H1 (cell line): ENCODE measurements around the gene RCC1. TPM values are rescaled to one million over a fixed set of nuclear protein-coding genes. Genes with fewer than 3 reads are reported as not detected.

Source experiments
- BRCA1 ChIP-seq: IDR thresholded peaks from 2 replicates; pipeline ENCODE4 v1.6.1; 2012; ENCODE audit warnings: low read depth, low read length, improper control_type of control experiment
- CHD2 ChIP-seq: IDR thresholded peaks from 2 replicates; pipeline ENCODE4 v1.6.1; 2012; ENCODE audit warnings: low read length, improper control_type of control experiment
- CREB1 ChIP-seq: IDR thresholded peaks from 2 replicates; pipeline ENCODE4 v1.6.1; 2012; ENCODE audit warnings: inconsistent platforms
- EGR1 ChIP-seq: IDR thresholded peaks from 2 replicates; pipeline ENCODE4 v1.6.1; 2011; ENCODE audit warnings: low read depth, low read length, borderline replicate concordance
- GABPA ChIP-seq: IDR thresholded peaks from 2 replicates; pipeline ENCODE4 v1.6.1; 2011; ENCODE audit warnings: mild to moderate bottlenecking, low read length, moderate library complexity, borderline replicate concordance; ENCODE audit not compliant: insufficient read depth
- JUND ChIP-seq: IDR thresholded peaks from 2 replicates; pipeline ENCODE4 v1.6.1; 2011; ENCODE audit warnings: mild to moderate bottlenecking, improper control_type of control experiment, low read length
- POU5F1 ChIP-seq: IDR thresholded peaks from 2 replicates; pipeline ENCODE4 v1.6.1; 2011; ENCODE audit warnings: low read depth, mild to moderate bottlenecking, low read length, moderate library complexity
- SAP30 ChIP-seq: fragments of 300-600 bp; sonication (generic); IDR thresholded peaks from 2 replicates; pipeline ENCODE4 v1.7.1; 2012; ENCODE audit warnings: low read length, moderate library complexity, mild to moderate bottlenecking, inconsistent platforms; ENCODE audit not compliant: insufficient read depth, insufficient replicate concordance
- SUZ12 ChIP-seq: fragments of 200-600 bp; sonication (generic); IDR thresholded peaks from 2 replicates; pipeline ENCODE4 v1.6.1; 2012; ENCODE audit warnings: mild to moderate bottlenecking, inconsistent platforms, low read length, moderate library complexity, mixed read lengths
- polyA plus RNA-seq, 7 experiments: library from polyadenylated mRNA; depleted of rRNA in 3 of 7; stranded (reverse) in 5 of 7; unstranded in 2 of 7; fragments of >200 nt in 5 of 7; fragments of 200-250 nt in 2 of 7; gene quantifications; 1 replicate in 5 of 7; 2 replicates in 1 of 7; 4 replicates in 1 of 7; pipeline versions ENCODE4 v1.2.1 to v1.2.3, GENCODE V29; 2011 to 2013; ENCODE audit warnings: missing spikeins in 2 of 7, mixed read lengths in 2 of 7
- total RNA-seq: library from RNA; stranded (reverse); fragmentation: NEBNext Ultra II Directional; extraction: Animal tissue kit (Norgen Biotek cat#: 25700); gene quantifications from 2 replicates; pipeline ENCODE4 v1.2.1, GENCODE V29; 2021
- TF ChIP-seq, protein P1 (sequence below): IDR thresholded peaks from 2 replicates; pipeline ENCODE4 v1.6.1; 2012; ENCODE audit warnings: inconsistent platforms
- TF ChIP-seq, protein P2 (sequence below): fragments of 300-600 bp; sonication (generic); IDR thresholded peaks from 2 replicates; pipeline ENCODE4 v1.7.1; 2012; ENCODE audit warnings: low read length, moderate library complexity, mild to moderate bottlenecking, inconsistent platforms; ENCODE audit not compliant: insufficient replicate concordance

RCC1 gene
- total and polyA plus RNA-seq, 2 of the 8 experiments (the other 6 are each of a cell fraction or from before 2014, with no cell fraction given), result 48.5 to 98.4 TPM

- TF ChIP-seq, protein P1, sequence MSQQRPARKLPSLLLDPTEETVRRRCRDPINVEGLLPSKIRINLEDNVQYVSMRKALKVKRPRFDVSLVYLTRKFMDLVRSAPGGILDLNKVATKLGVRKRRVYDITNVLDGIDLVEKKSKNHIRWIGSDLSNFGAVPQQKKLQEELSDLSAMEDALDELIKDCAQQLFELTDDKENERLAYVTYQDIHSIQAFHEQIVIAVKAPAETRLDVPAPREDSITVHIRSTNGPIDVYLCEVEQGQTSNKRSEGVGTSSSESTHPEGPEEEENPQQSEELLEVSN, result no peak
- TF ChIP-seq, protein P2, sequence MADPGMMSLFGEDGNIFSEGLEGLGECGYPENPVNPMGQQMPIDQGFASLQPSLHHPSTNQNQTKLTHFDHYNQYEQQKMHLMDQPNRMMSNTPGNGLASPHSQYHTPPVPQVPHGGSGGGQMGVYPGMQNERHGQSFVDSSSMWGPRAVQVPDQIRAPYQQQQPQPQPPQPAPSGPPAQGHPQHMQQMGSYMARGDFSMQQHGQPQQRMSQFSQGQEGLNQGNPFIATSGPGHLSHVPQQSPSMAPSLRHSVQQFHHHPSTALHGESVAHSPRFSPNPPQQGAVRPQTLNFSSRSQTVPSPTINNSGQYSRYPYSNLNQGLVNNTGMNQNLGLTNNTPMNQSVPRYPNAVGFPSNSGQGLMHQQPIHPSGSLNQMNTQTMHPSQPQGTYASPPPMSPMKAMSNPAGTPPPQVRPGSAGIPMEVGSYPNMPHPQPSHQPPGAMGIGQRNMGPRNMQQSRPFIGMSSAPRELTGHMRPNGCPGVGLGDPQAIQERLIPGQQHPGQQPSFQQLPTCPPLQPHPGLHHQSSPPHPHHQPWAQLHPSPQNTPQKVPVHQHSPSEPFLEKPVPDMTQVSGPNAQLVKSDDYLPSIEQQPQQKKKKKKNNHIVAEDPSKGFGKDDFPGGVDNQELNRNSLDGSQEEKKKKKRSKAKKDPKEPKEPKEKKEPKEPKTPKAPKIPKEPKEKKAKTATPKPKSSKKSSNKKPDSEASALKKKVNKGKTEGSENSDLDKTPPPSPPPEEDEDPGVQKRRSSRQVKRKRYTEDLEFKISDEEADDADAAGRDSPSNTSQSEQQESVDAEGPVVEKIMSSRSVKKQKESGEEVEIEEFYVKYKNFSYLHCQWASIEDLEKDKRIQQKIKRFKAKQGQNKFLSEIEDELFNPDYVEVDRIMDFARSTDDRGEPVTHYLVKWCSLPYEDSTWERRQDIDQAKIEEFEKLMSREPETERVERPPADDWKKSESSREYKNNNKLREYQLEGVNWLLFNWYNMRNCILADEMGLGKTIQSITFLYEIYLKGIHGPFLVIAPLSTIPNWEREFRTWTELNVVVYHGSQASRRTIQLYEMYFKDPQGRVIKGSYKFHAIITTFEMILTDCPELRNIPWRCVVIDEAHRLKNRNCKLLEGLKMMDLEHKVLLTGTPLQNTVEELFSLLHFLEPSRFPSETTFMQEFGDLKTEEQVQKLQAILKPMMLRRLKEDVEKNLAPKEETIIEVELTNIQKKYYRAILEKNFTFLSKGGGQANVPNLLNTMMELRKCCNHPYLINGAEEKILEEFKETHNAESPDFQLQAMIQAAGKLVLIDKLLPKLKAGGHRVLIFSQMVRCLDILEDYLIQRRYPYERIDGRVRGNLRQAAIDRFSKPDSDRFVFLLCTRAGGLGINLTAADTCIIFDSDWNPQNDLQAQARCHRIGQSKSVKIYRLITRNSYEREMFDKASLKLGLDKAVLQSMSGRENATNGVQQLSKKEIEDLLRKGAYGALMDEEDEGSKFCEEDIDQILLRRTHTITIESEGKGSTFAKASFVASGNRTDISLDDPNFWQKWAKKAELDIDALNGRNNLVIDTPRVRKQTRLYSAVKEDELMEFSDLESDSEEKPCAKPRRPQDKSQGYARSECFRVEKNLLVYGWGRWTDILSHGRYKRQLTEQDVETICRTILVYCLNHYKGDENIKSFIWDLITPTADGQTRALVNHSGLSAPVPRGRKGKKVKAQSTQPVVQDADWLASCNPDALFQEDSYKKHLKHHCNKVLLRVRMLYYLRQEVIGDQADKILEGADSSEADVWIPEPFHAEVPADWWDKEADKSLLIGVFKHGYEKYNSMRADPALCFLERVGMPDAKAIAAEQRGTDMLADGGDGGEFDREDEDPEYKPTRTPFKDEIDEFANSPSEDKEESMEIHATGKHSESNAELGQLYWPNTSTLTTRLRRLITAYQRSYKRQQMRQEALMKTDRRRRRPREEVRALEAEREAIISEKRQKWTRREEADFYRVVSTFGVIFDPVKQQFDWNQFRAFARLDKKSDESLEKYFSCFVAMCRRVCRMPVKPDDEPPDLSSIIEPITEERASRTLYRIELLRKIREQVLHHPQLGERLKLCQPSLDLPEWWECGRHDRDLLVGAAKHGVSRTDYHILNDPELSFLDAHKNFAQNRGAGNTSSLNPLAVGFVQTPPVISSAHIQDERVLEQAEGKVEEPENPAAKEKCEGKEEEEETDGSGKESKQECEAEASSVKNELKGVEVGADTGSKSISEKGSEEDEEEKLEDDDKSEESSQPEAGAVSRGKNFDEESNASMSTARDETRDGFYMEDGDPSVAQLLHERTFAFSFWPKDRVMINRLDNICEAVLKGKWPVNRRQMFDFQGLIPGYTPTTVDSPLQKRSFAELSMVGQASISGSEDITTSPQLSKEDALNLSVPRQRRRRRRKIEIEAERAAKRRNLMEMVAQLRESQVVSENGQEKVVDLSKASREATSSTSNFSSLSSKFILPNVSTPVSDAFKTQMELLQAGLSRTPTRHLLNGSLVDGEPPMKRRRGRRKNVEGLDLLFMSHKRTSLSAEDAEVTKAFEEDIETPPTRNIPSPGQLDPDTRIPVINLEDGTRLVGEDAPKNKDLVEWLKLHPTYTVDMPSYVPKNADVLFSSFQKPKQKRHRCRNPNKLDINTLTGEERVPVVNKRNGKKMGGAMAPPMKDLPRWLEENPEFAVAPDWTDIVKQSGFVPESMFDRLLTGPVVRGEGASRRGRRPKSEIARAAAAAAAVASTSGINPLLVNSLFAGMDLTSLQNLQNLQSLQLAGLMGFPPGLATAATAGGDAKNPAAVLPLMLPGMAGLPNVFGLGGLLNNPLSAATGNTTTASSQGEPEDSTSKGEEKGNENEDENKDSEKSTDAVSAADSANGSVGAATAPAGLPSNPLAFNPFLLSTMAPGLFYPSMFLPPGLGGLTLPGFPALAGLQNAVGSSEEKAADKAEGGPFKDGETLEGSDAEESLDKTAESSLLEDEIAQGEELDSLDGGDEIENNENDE, result peak; percentile 41
- TF ChIP-seq SUZ12, result no peak
- TF ChIP-seq EGR1, result no peak
- TF ChIP-seq SAP30, result no peak
- TF ChIP-seq BRCA1, result no peak
- TF ChIP-seq JUND, result no peak
- no peak for TF ChIP-seq CHD2
- no peak for TF ChIP-seq GABPA
- 0 out of 2 replicates have a peak, but pooled peaks have one; percentile 19 for TF ChIP-seq POU5F1
- 0 out of 2 replicates have a peak, but pooled peaks have one; percentile 4 for TF ChIP-seq CREB1
These were observed 1.4 kb downstream of the RCC1 start (continued) for GRCh38 chr1:28507247-28507645.
